ENCODE data around the gene KCTD10. TPM values are rescaled to one million over a fixed set of nuclear protein-coding genes. Genes with fewer than 3 reads are reported as not detected.
"Not testable (repeated sequence)": the region's sequence is repeated elsewhere in the genome, so short reads cannot be mapped to it uniquely, and the experiment has no call there.

KCTD10 gene
- total RNA-seq, 1 experiment from 2014 or later: 71.3 TPM

GRCh38 chr12:109418848-109419480, 58.1 kb downstream of the KCTD10 start:
- H2BK15ac ChIP-seq (ENCODE audit: low read depth, low read length): no peak overlapping the region
- no peak overlapping the region for H3K23ac ChIP-seq (ENCODE audit: insufficient read length, low read depth, low read length)

GRCh38 chr12:109406147-109406546, 71.0 kb downstream of the KCTD10 start:
- H2BK12ac ChIP-seq (ENCODE audit: insufficient read length, low read depth, low read length); H3K14ac ChIP-seq (ENCODE audit: insufficient read depth, low read length); H3K23ac ChIP-seq (ENCODE audit: insufficient read length, low read depth, low read length); H3K27me3 ChIP-seq (ENCODE audit: insufficient read depth, low read length); H3K36me3 Mint-ChIP-seq (ENCODE audit: insufficient read depth in 1 of 3, low read depth in 3 of 3); H2BK20ac ChIP-seq (ENCODE audit: low read depth, low read length, poor library complexity, severe bottlenecking); H4K5ac ChIP-seq (ENCODE audit: insufficient read length, low read depth, low read length); H3T11ph ChIP-seq (ENCODE audit: low read length); H3K4me2 ChIP-seq (ENCODE audit: insufficient read depth, insufficient read length, low read length); H2AK5ac ChIP-seq (ENCODE audit: insufficient read length, low read length); H3K23me2 ChIP-seq (ENCODE audit: insufficient read length, low read depth, low read length, poor library complexity, severe bottlenecking); H3K27ac Mint-ChIP-seq; DNase-seq; H4K91ac ChIP-seq (ENCODE audit: insufficient read length, low read depth, low read length); H3K18ac ChIP-seq (ENCODE audit: insufficient read length, low read depth, low read length); H4K8ac ChIP-seq (replicated peaks; ENCODE audit: insufficient read length, low read depth, low read length); H3K79me1 ChIP-seq (ENCODE audit: insufficient read depth, low read depth, low read length, poor library complexity, severe bottlenecking); H2BK120ac ChIP-seq (ENCODE audit: low read depth, low read length, poor library complexity, severe bottlenecking); H3K4me3 Mint-ChIP-seq; H3K56ac ChIP-seq (ENCODE audit: insufficient read length, low read depth, low read length); H4K20me1 ChIP-seq (ENCODE audit: control insufficient read depth, insufficient read depth, insufficient read length); H3K4ac ChIP-seq (ENCODE audit: low read depth, low read length); H3K4me1 Mint-ChIP-seq; H2AFZ ChIP-seq (ENCODE audit: low read length); H3K9ac ChIP-seq (ENCODE audit: extremely low read depth, insufficient read length, low read length); H3K27ac ChIP-seq (ENCODE audit: insufficient read length, low read depth, low read length); H2BK15ac ChIP-seq (ENCODE audit: low read depth, low read length); H3K79me2 ChIP-seq (ENCODE audit: insufficient read depth, low read length); H2BK5ac ChIP-seq (ENCODE audit: insufficient read length, low read length); H3K4me1 ChIP-seq (ENCODE audit: insufficient read depth, low read length); H3K9me3 ChIP-seq (ENCODE audit: control insufficient read depth, low read depth, low read length); H3K9me3 Mint-ChIP-seq: not testable (repeated sequence)
- peaks cover 15% of the 10 kb centered on the region for H3K27me3 Mint-ChIP-seq (ENCODE audit: low read depth)
- WGBS (ENCODE audit: extremely low coverage, insufficient read length, low lambda C conversion rate): no CpG with 5 or more reads among the region's 4 CpGs

More at GRCh38 chr12:109418848-109419480, 58.1 kb downstream of the KCTD10 start:
- Histone ChIP-seq H2AK5ac (ENCODE audit: insufficient read length, low read length) (no peak overlapping the region), H3K79me2 (ENCODE audit: insufficient read depth, low read length) (no peaks in the 10 kb centered on the region), H4K91ac (ENCODE audit: insufficient read length, low read depth, low read length) (no peak overlapping the region), H3K4me2 (ENCODE audit: insufficient read depth, insufficient read length, low read length) (no peak overlapping the region), H3K23me2 (ENCODE audit: insufficient read length, low read depth, low read length, poor library complexity, severe bottlenecking) (no peaks in the 10 kb centered on the region), H3K4ac (ENCODE audit: low read depth, low read length) (no peak overlapping the region), H2BK20ac (ENCODE audit: low read depth, low read length, poor library complexity, severe bottlenecking) (no peak overlapping the region), H3K9ac (ENCODE audit: extremely low read depth, insufficient read length, low read length) (no peak overlapping the region), H3K9me3 (ENCODE audit: control insufficient read depth, low read depth, low read length) (no peaks in the 10 kb centered on the region), H3K27me3 (ENCODE audit: insufficient read depth, low read length) (no peaks in the 10 kb centered on the region), H3K27ac (ENCODE audit: insufficient read length, low read depth, low read length) (no peak overlapping the region), H4K8ac (replicated peaks; ENCODE audit: insufficient read length, low read depth, low read length) (no peak overlapping the region), H4K20me1 (ENCODE audit: control insufficient read depth, insufficient read depth, insufficient read length) (no peaks in the 10 kb centered on the region), H3K14ac (ENCODE audit: insufficient read depth, low read length) (no peak overlapping the region), H4K5ac (ENCODE audit: insufficient read length, low read depth, low read length) (no peak overlapping the region), H2BK12ac (ENCODE audit: insufficient read length, low read depth, low read length) (no peak overlapping the region), H2BK5ac (ENCODE audit: insufficient read length, low read length) (no peak overlapping the region), H2AFZ (ENCODE audit: low read length) (no peak overlapping the region), H3K79me1 (ENCODE audit: insufficient read depth, low read depth, low read length, poor library complexity, severe bottlenecking) (no peaks in the 10 kb centered on the region), H3K56ac (ENCODE audit: insufficient read length, low read depth, low read length) (no peak overlapping the region), H3K18ac (ENCODE audit: insufficient read length, low read depth, low read length) (no peak overlapping the region), H2BK120ac (ENCODE audit: low read depth, low read length, poor library complexity, severe bottlenecking) (no peak overlapping the region), H3T11ph (ENCODE audit: low read length) (no peak overlapping the region), H3K4me1 (ENCODE audit: insufficient read depth, low read length) (no peaks in the 10 kb centered on the region)
- Mint-ChIP-seq H3K4me1 (no peaks in the 10 kb centered on the region), H3K9me3 (peaks cover 0 to 2% of the 10 kb centered on the region in 2 experiments; a peak in 2 of 5 replicates), H3K27me3 (ENCODE audit: low read depth) (peaks cover 2% of the 10 kb centered on the region; the same call in 1 of the 2 replicates), H3K36me3 (ENCODE audit: insufficient read depth in 1 of 3, low read depth in 3 of 3) (no peaks in the 10 kb centered on the region), H3K27ac (no peak overlapping the region), H3K4me3 (no peak overlapping the region)
- no peak for TF ChIP-seq CTCF (conservative IDR thresholded peaks at IDR 0.05)
- no CpG with 5 or more reads among the region's 4 CpGs for WGBS (ENCODE audit: extremely low coverage, insufficient read length, low lambda C conversion rate)
- no peak for DNase-seq
